Thyroid gland (tissue), 4 donors: ENCODE results near the gene NPC1.

ENCODE experiments used
- CTCF ChIP-seq, 6 experiments: fragments of 200-600 bp in 3 of 6; fragments of 450-650 bp in 3 of 6; sonication (generic) in 3 of 6; IDR thresholded peaks; one replicate each; pipeline ENCODE4 v1.5.1; 2016 to 2019; ENCODE audit warnings: antibody characterized with exemption in 6 of 6, mild to moderate bottlenecking in 2 of 6, inconsistent platforms in 1 of 6, moderate library complexity in 1 of 6
- POLR2A ChIP-seq, 2 donors: fragments of 450-650 bp; IDR thresholded peaks; one replicate each; pipeline ENCODE4 v1.6.1; 2017; ENCODE audit warnings: antibody characterized with exemption in 2 of 2, mild to moderate bottlenecking in 2 of 2, moderate library complexity in 1 of 2

GRCh38 chr18:23551978-23552377 is 34.3 kb downstream of the NPC1 start:
- TF ChIP-seq POLR2A (IDR thresholded peaks at IDR 0.05) (no peak), CTCF (IDR thresholded peaks at IDR 0.05) (no peak)
